HTERT RPE-1 (cell line): ENCODE measurements around the gene DNAJB6.

ENCODE experiments used
- in situ Hi-C: fragments of 300-500 bp; cut with MboI; formaldehyde crosslinking; loops from 4 replicates; pipeline ENCODE4 v1.14.3; 2020; ENCODE audit warnings: low sequenced_read_pairs

Gene DNAJB6

DNA sequence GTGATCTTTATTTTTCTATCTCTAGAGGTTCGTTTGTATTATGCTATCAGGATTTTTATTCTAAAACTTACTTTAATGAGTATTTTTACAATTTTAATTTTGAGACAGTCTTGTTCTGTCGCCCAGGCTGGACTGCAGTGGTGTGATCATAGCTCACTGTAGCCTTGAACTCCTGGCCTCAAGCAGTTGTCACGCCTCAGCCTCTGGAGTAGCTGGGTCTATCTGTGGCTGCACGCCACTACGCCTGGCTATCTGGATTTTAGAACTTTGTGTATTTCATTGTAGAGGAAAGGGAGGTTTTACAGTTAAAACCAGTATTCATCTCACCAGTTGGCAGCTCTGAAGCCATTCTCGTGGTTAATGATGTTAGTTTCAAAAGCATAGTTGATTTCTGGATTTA lies 25.9 kb downstream of the DNAJB6 start:
- in situ Hi-C loops, result no loop called here

DNA sequence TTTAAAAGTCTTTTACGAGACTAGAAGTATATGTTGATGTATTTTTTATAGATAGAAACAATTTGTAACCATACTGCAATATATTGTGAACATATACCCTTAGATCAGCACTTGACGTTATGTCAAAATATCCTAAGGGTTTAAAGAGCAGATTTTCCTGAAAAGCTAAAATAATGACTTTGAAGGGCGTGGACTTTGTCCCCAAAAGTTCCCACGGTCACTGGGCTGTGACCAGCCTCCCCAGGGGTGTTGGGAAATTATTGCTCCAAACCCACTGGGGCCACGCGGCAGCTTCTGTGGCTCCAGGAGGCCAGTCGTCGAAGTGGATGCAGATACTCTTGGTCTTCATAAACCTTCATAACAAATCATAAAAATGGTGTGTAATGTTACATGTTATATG lies 29.9 kb downstream of the DNAJB6 start:
- in situ Hi-C loops, result no loop called here

- in situ Hi-C loops, result no loop called here
Measured at GRCh38 chr7:157368955-157369354, 32.2 kb downstream of the DNAJB6 start.

DNA sequence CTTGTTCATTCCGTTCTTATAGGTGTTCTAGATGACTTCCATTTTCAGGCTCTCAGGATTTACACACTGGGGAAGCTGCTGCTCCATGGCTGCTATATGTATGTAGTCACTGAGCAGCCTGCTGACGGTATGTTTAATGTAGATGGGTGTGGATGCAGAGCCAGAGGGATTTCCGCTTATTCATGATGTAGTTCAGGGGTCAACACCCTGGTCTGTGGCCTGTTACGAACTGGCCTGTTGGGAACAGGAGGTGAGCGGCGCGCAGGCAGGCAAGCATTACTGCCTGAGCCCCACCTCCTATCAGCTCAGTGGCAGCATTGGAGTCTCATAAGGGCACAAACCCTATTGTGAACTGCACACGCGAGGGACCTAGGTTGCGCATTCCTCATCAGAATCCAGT lies 33.9 kb downstream of the DNAJB6 start:
- in situ Hi-C loops, result no loop called here

DNA sequence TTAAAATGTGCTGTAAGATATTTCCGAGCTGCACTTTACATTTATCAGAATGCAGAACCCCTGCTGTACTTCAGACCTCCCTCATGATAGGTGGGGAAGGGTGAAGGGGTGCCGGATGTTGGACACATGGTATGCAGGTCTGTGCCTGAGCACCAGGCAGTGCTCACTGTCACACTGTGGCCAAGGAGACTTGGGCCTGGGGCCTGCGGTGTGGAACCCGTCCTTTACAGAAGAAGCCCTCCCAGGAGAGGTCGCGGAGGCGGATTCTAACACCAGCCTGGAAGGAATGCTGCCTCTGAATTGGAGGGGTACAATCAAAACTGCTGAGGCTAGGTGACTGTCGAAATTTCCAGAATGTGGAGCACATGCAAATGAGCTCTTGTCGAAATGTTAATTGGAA lies 34.5 kb downstream of the DNAJB6 start:
- in situ Hi-C loops, result no loop called here

DNA sequence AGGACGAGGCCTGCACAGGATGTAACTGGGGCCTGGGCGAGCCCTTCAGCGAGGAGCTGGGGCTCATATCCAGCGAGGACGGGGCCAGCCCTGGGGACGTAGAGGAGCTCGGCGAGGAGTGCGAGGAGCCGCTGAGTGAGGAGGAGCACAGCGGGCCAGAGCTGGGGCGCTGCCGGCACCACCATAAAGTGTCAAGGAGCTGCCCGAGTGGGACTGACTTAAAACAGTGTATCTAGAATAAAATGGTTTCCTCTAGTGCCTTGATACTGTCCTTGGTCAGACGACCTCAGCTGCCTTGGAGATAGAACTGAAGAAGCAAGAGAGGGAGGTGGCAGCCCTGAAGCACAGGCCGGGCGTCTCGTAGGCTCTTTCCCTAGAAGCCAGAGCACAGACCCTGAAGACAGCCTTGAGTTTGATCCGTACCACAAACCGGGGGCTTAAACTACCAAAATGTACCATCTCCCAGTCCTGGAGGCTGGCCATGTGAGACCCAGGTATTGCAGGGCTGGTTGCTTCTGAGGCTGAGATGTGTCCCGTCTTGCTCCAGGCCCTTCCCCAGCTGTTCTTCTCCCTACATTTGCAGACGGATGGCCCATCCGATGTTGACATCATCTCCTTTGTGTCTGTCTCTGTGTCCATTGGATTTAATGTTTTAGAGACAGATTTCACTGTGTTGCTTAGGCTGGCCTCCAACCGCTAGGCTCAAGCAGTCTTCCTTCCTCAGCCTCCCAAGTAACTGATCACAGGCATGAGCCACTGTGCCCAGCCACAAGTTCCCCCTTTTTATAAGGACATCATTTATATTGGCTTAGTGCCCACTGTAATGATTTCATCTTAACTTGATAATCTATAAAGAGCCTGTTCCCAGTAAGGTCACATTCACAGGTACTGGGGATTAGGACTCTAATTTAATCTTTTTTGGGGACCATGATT lies 35.8 kb downstream of the DNAJB6 start:
- in situ Hi-C loops, result no loop called here

GRCh38 chr7:157373493-157373892 lies 36.7 kb downstream of the DNAJB6 start:
- in situ Hi-C loops, result no loop called here

DNA sequence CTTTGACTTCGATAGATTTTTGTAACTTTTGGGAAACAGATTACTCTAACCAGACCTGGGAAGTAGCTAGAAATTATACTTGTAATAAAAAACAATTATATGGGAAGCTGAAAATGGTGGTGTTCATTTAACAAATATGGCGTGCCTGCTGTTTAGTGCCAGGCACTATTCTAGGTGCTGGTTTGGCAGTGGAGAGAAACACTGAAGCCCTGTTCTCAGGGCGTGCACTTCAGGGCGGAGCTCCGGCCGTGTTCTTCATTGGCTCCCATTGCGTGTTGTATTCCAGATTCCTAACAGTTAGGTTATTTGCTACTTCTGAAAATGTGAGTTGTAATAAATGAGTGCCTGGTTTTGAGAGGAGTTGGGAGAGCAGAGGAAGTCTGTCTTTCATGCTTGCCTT lies 38.6 kb downstream of the DNAJB6 start:
- in situ Hi-C loops, result no loop called here

DNA sequence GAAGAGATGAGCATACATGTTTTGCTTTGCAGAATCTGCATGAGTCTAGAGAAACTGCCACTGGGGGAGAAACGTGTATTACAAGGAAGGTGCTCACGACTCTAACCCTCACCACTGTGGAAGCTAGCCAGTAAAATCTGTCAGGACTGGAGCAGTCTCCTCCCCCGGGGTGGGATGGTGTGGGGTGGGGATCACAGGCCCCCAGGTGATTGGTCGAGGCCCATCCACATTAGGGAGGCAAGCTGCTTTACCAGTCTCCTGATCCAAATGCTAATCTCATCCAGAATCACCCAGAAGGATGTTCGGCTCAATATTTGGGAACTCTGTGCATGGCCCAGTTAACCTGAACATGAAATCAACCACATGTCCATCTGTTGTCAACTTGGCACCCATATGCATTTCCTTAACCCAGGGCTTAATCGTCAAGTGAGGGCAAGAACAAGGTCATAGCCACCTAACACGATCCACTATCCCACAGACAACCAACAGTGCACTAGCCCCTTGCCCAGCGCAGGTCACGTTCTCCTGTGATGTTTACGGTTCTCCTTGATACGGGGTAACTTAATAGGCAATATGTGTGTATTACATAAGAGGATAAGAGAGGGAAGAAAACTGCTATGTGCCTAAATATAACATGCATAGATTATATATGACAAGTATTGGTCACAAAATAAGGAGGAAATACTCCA lies 40.8 kb downstream of the DNAJB6 start:
- in situ Hi-C loops, result no loop called here

DNA sequence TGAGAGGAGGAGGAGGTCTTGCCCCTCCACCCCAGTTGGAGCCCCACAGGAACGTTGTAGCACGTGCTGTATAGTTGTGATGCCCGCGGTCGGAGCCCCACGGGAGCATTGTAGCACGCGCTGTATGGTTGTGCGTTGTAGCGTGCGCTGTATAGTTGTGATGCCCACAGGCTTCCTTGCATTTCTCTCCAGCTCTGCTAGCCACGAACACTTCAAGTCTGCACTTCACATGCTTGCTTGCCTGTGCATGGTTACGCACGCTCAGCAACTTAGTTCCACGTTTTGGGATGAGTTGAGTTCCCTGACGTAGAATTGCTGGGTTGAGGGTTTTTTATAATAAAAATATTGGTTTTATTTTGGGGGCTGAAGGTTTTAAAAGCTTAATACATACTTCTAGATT lies 41.6 kb downstream of the DNAJB6 start:
- in situ Hi-C loops, result no loop called here

GRCh38 chr7:157379493-157379892 lies 42.7 kb downstream of the DNAJB6 start:
- in situ Hi-C loops, result no loop called here

DNA sequence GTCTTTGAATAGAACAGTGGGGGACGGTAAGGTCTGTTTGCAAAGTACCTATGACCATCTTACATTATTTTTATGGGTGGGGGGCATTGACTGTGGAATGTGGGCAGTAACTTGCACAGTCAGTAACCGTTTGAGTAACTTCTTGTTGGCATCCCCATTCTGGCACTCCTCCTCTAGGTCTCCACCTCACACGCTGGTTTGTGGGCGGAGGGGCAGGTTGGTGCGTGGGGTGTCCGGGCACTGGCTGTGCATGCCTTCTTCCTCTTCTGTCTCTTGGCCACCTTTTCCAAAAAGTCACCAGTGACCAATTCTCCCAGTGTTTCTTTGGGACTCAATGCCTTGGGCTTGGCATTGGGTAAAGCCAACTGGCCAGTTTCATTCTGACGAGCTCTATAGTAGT lies 43.6 kb downstream of the DNAJB6 start:
- in situ Hi-C loops, result no loop called here

DNA sequence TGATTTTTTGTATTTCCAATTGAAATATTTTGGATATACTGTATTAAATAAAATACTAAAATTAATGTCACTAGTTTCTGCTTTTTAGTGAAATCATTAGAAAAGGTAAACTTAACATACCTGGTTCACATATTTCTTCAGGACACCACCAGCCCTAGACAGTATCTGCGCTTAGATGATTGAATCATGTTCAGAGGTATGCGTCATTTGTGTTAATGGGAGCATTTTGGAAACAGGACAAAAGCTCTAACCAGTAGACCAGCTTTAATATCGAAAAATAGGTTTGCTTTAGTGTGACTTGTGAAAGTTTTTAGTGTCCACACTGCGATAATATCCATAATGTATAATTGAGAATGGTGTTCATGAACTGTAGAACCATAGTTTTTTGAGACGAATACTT lies 47.1 kb downstream of the DNAJB6 start:
- in situ Hi-C loops, result no loop called here

DNA sequence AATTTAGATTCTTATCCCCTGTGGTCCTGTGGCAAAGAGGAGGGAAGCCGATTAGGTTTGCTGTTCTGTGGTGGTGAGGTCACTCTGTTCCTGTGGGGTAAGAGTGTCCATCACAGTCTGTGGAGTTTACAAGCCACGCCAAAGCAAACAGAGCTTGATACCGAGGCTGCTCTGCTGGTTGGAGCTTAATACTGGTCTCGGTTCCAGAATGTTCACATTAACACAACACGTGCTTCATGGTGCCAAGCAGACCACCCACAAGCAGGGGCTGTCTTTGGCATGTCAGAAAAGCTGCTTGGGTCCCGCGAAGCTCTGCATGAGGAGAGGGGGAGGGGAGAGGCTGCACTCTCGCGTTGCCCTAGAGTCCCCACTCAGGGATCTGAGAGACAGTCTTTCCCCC lies 47.5 kb downstream of the DNAJB6 start:
- in situ Hi-C loops, result no loop called here

- in situ Hi-C loops, result no loop called here
Measured at GRCh38 chr7:157386979-157387800, 50.4 kb downstream of the DNAJB6 start.

DNA sequence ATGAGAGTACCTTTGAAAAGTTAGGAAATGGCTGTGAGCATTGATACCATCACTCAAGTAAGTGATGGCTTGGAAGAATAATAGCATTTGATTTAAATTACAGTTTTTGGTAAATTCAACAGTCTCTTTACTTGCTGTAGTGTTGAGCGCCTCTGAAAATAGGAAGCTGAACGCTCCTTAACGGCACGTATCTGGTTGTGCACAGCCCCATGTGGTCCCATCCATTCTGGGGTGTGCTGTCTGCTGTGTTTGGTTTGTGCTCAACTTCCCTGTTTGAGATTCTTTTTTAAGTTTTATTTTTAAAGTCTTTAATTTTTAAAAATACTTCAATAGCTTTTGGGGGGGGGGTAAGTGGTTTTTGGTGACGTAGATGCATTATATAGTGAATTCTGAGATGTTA lies 51.5 kb downstream of the DNAJB6 start:
- in situ Hi-C loops, result no loop called here

- in situ Hi-C loops, result no loop called here
Measured at GRCh38 chr7:157389951-157390730, 53.3 kb downstream of the DNAJB6 start.

DNA sequence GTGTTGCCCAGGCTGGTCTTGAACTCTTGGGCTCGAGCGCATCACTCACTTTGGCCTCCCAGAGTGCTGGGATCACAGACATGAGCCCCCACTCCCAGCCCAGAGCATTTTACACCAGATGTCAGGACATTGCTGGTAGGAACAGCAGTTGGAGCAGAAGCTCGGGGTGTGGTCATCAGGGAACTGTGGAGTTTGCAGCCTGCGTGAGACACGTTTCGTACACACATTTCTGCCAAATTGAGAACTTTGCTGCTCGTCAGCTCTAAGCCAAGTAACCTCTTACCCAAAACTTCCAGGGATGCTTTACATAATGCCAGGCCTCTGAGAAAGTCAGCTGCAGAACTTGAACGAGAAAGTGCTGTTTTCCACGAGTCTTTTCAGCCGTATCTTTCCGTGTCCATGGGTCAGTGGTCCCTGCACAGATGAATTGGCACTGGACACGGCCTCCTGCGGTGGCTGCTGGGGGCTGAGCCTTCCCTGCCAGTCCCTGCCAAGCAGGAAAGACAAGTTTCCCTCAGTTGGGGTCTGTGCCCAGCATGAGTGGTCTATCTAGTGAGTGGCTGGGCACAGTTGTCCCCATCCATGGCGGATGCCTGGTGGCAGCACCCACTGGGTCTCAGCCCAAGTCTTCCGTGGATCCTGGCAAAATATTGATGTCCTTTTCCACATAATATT lies 54.4 kb downstream of the DNAJB6 start:
- in situ Hi-C loops, result no loop called here

GRCh38 chr7:157392256-157393037 lies 55.6 kb downstream of the DNAJB6 start:
- in situ Hi-C loops, result no loop called here
